Panc1 (cell line): ENCODE data around the gene PHOX2A. TPM values are rescaled to one million over a fixed set of nuclear protein-coding genes. Genes with fewer than 3 reads are reported as not detected.
A peak's percentile ranks its signal among the peaks of the same experiment; 100 is the strongest.

Experiments
- ATAC-seq: fragments of 200-7000 bp; cut with Tn5 transposase; 2 replicates; pipeline ENCODE4 v1.9.1; 2020; ENCODE audit warnings: mild to moderate bottlenecking, moderate library complexity
- BruUV-seq: library from RNA; stranded (reverse); fragments of 400-500 nt; replicated peaks from 2 replicates; lab custom pipeline; 2021; lab: Mats Ljungman, UMichigan
- CTCF ChIA-PET: fragments of 300-600 bp; sonication (Branson Sonifier 250); formaldehyde crosslinking; loops from one replicate; lab custom pipeline; 2022; ENCODE audit warnings: antibody characterized with exemption; lab: Charles Lee
- POLR2A ChIA-PET: fragments of 300-600 bp; sonication (Branson Sonifier 250); formaldehyde crosslinking; loops from one replicate; lab custom pipeline; 2022; ENCODE audit warnings: antibody characterized with exemption; lab: Charles Lee
- DNase-seq: peaks from one replicate; pipeline ENCODE4 v3.0.0-alpha.2; 2010; ENCODE audit warnings: low read depth, low spot score
- H3K27ac ChIP-seq: 2 replicates; pipeline ENCODE4 v1.5.1; 2011; ENCODE audit warnings: mild to moderate bottlenecking, low read length, inconsistent platforms
- H3K27me3 ChIP-seq: fragments of 200-500 bp; sonication (Bioruptor generic); 2 replicates; pipeline ENCODE4 v1.6.0; 2014; ENCODE audit warnings: low read length, inconsistent platforms; ENCODE audit not compliant: control insufficient read depth, insufficient read depth
- H3K36me3 ChIP-seq: fragments of 200-500 bp; sonication (Bioruptor generic); 2 replicates; pipeline ENCODE4 v1.5.1; 2014; ENCODE audit warnings: inconsistent platforms, mild to moderate bottlenecking, low read length, moderate library complexity; ENCODE audit not compliant: control insufficient read depth, insufficient read depth
- H3K4me1 ChIP-seq: 2 replicates; pipeline ENCODE4 v1.5.1; 2011; ENCODE audit warnings: inconsistent platforms, mild to moderate bottlenecking, low read length, moderate library complexity; ENCODE audit not compliant: control insufficient read depth, insufficient read depth
- H3K4me3 ChIP-seq, 2 experiments: 2 replicates each; pipeline ENCODE4 v1.5.1; 2011 to 2012; ENCODE audit warnings: low read depth in 2 of 2, low read length in 2 of 2, mild to moderate bottlenecking in 2 of 2, inconsistent platforms in 1 of 2, moderate library complexity in 1 of 2
- H3K9me3 ChIP-seq: fragments of 200-500 bp; sonication (Bioruptor generic); 2 replicates; pipeline ENCODE4 v1.5.1; 2014; ENCODE audit warnings: low read depth, mild to moderate bottlenecking, inconsistent platforms, low read length, moderate library complexity; ENCODE audit not compliant: control insufficient read depth, insufficient read depth
- CTCF ChIP-seq: fragments of 450-650 bp; IDR thresholded peaks from 2 replicates; pipeline ENCODE4 v1.5.1; 2017; ENCODE audit warnings: mild to moderate bottlenecking
- POLR2AphosphoS5 ChIP-seq: IDR thresholded peaks from 2 replicates; pipeline ENCODE4 v1.6.1; 2012; ENCODE audit warnings: mild to moderate bottlenecking, low read depth, low read length, moderate library complexity
- REST ChIP-seq, 2 experiments: IDR thresholded peaks; 2 replicates each; pipeline ENCODE4 v1.6.1; 2011 to 2012; ENCODE audit warnings: low read depth in 2 of 2, control low read depth in 1 of 2, low read length in 1 of 2, mild to moderate bottlenecking in 1 of 2, moderate library complexity in 1 of 2; ENCODE audit not compliant: insufficient read depth in 1 of 2
- SIN3A ChIP-seq: IDR thresholded peaks from 2 replicates; pipeline ENCODE4 v1.6.1; 2012; ENCODE audit warnings: low read depth, mild to moderate bottlenecking, low read length, moderate library complexity, borderline replicate concordance; ENCODE audit not compliant: insufficient read depth
- TCF7L2 ChIP-seq: IDR thresholded peaks from 2 replicates; pipeline ENCODE4 v1.6.1; 2011; ENCODE audit warnings: mild to moderate bottlenecking, low read depth, low read length, inconsistent platforms
- in situ Hi-C: cut with HindIII; loops from 2 replicates; pipeline ENCODE4 v1.10.0; 2016; ENCODE audit warnings: low sequenced_read_pairs, low pct_unique_long_range_greater_than_20kb
- intact Hi-C: fragments of 100-400 bp; cut with micrococcal nuclease; formaldehyde crosslinking; loops from one replicate; pipeline ENCODE4 v1.10.0; 2022; ENCODE audit not compliant: unreplicated experiment
- total RNA-seq: library from RNA; stranded (reverse); gene quantifications from one replicate; pipeline ENCODE4 v1.2.1, GENCODE V29; 2021; ENCODE audit not compliant: unreplicated experiment

Gene PHOX2A
- total RNA-seq, 1 experiment from 2014 or later: not detected

DNA sequence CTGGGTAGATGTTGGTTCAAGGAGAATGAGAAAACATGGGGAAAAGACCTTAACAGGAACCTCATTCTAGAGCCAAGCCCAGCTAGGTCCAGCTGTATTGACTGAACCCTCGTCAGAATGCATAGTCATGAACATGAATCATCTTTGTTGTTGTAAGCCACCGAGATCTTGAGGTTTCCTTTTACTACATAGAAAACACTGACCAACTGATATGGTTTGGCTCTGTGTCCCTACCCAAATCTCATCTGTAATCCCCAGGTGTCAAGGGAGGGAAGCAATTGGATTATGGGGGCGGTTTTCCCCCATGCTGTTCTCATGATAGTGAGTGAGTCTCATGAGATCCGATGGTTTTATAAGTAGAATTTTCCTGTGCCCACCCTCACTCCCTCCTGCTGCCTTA lies 19.4 kb upstream of the PHOX2A start:
- Histone ChIP-seq H3K4me1 (no peaks in the 10 kb centered on the region), H3K36me3 (no peaks in the 10 kb centered on the region), H3K4me3 (no peak overlapping the region), H3K27me3 (peaks cover 9% of the 10 kb centered on the region; the same call in 1 of the 2 replicates), H3K9me3 (no peaks in the 10 kb centered on the region), H3K27ac (no peak overlapping the region)
- TF ChIP-seq CTCF (no peak), POLR2AphosphoS5 (no peak), REST (IDR thresholded peaks at IDR 0.05; ENCODE audit: insufficient read depth in 1 of 2, low read depth in 2 of 2, low read length in 1 of 2) (no peak), SIN3A (no peak), TCF7L2 (no peak)
- ATAC-seq (peak; percentile 65; the same call in 1 of the 2 replicates), DNase-seq (no peak)
- intact Hi-C loops (no loop called here), in situ Hi-C loops (no loop called here)
- ChIA-PET POLR2A (no interaction called here), CTCF (no interaction called here)
- no TSS peak for BruUV-seq

- ATAC-seq (no peak), DNase-seq (no peak)
- Histone ChIP-seq H3K27me3 (peaks cover 7% of the 10 kb centered on the region), H3K9me3 (no peaks in the 10 kb centered on the region), H3K4me1 (no peaks in the 10 kb centered on the region), H3K36me3 (no peaks in the 10 kb centered on the region), H3K4me3 (no peak overlapping the region), H3K27ac (no peak overlapping the region)
- CTCF ChIA-PET: no interaction called here
- in situ Hi-C loops: no loop called here
- POLR2A ChIA-PET: no interaction called here
- TF ChIP-seq REST (IDR thresholded peaks at IDR 0.05; ENCODE audit: insufficient read depth in 1 of 2, low read depth in 2 of 2, low read length in 1 of 2) (no peak), TCF7L2 (no peak), POLR2AphosphoS5 (no peak), SIN3A (no peak), CTCF (no peak)
- BruUV-seq: no TSS peak
- intact Hi-C loops: no loop called here
Observed at GRCh38 chr11:72260574-72260973, 16.6 kb upstream of the PHOX2A start.
